SU-DHL-6 (cell line): Measurements from ENCODE around the gene ZNF280A.

ENCODE experiments used
- H2AFZ ChIP-seq: fragments of 200-600 bp; sonication (generic); 2 replicates; pipeline ENCODE4 v1.6.1; 2014; ENCODE audit warnings: low read depth, mild to moderate bottlenecking, moderate library complexity, mixed read lengths, antibody characterized with exemption, low read length; ENCODE audit not compliant: severe bottlenecking
- H3F3A ChIP-seq: fragments of 200-600 bp; shearing (Covaris generic); 2 replicates; pipeline ENCODE4 v1.6.0; 2016; ENCODE audit warnings: antibody characterized with exemption, mild to moderate bottlenecking; ENCODE audit not compliant: insufficient read depth
- H3K27ac ChIP-seq: fragments of 200-600 bp; sonication (generic); 2 replicates; pipeline ENCODE4 v1.5.1; 2016; ENCODE audit warnings: low read depth, mild to moderate bottlenecking, low read length, moderate library complexity, mixed read lengths
- H3K27me3 ChIP-seq: fragments of 200-600 bp; sonication (generic), shearing (Covaris generic); 2 replicates; pipeline ENCODE4 v1.6.0; 2014; ENCODE audit warnings: mild to moderate bottlenecking, low read length
- H3K36me3 ChIP-seq: fragments of 200-600 bp; sonication (generic); 2 replicates; pipeline ENCODE4 v1.6.1; 2014; ENCODE audit warnings: mild to moderate bottlenecking, low read length, mixed read lengths
- H3K4me2 ChIP-seq: fragments of 300-600, 200-600 bp; shearing (Covaris generic), sonication (generic); 2 replicates; pipeline ENCODE4 v1.6.0; 2014; ENCODE audit warnings: low read length, low read depth, mild to moderate bottlenecking; ENCODE audit not compliant: poor library complexity, severe bottlenecking
- H3K4me3 ChIP-seq: fragments of 200-600 bp; sonication (generic); 2 replicates; pipeline ENCODE4 v1.5.1; 2014; ENCODE audit warnings: antibody characterized with exemption, low read length, mild to moderate bottlenecking, mixed read lengths; ENCODE audit not compliant: insufficient read depth, poor library complexity, severe bottlenecking
- H3K79me2 ChIP-seq: fragments of 200-600 bp; sonication (generic); 2 replicates; pipeline ENCODE4 v1.6.1; 2014; ENCODE audit warnings: mild to moderate bottlenecking, low read length, moderate library complexity; ENCODE audit not compliant: insufficient read depth
- H3K9ac ChIP-seq: fragments of 200-600 bp; sonication (generic); 2 replicates; pipeline ENCODE4 v1.7.0; 2014; ENCODE audit warnings: mild to moderate bottlenecking, low read length
- H3K9me2 ChIP-seq: fragments of 200-600 bp; sonication (generic); replicated peaks from 2 replicates; pipeline ENCODE4 v1.6.1; 2014; ENCODE audit warnings: low read length; ENCODE audit not compliant: insufficient read depth
- H3K9me3 ChIP-seq: fragments of 200-600 bp; sonication (generic); 2 replicates; pipeline ENCODE4 v1.6.1; 2014; ENCODE audit warnings: low read length, mixed read lengths; ENCODE audit not compliant: insufficient read depth
- H4K20me1 ChIP-seq: fragments of 200-600 bp; sonication (generic); 2 replicates; pipeline ENCODE4 v1.6.1; 2014; ENCODE audit warnings: low read depth, mild to moderate bottlenecking, antibody characterized with exemption, low read length, moderate library complexity, mixed read lengths
- CTCF ChIP-seq: fragments of 200-600 bp; sonication (generic); IDR thresholded peaks from one replicate; pipeline ENCODE4 v1.5.1; 2017; ENCODE audit warnings: antibody characterized with exemption, mild to moderate bottlenecking, low read length, moderate library complexity; ENCODE audit not compliant: insufficient read depth, poor library complexity, severe bottlenecking
- EZH2phosphoT487 ChIP-seq: fragments of 200-600 bp; sonication (generic), shearing (Covaris generic); conservative IDR thresholded peaks from 2 replicates; pipeline ENCODE4 v1.6.1; 2018; ENCODE audit warnings: mild to moderate bottlenecking, antibody characterized with exemption, low read length, moderate library complexity, mixed read lengths

Gene ZNF280A

GRCh38 chr22:22520020-22520656 is at the start of gene ZNF280A:
ZNF280A (minus strand) TSS chr22:22520270; CDS start chr22:22515630, 4,640 bp downstream.
- Histone ChIP-seq H3K9ac (no peak within 1 kb of the TSS), H3K79me2 (no peaks in the 10 kb centered on the region), H3K9me3 (no peaks in the 10 kb centered on the region), H3K36me3 (no peaks in the 10 kb centered on the region), H4K20me1 (no peaks in the 10 kb centered on the region), H3K27me3 (no peaks in the 10 kb centered on the region), H3F3A (no peaks in the 10 kb centered on the region), H3K27ac (no peak within 1 kb of the TSS), H3K4me3 (no peak within 1 kb of the TSS), H3K9me2 (no peaks in the 10 kb centered on the region), H3K4me2 (no peak within 1 kb of the TSS), H2AFZ (no peak within 1 kb of the TSS)
- TF ChIP-seq EZH2phosphoT487, result no peak
- TF ChIP-seq CTCF, result no peak

- no peaks in the 10 kb centered on the region for H3K36me3 ChIP-seq
- H3F3A ChIP-seq, result no peaks in the 10 kb centered on the region
- TF ChIP-seq EZH2phosphoT487 (no peak), CTCF (no peak)
- no peak overlapping the region for H3K27ac ChIP-seq
- H3K9ac ChIP-seq, result no peak overlapping the region
- H2AFZ ChIP-seq, result no peak overlapping the region
- H3K27me3 ChIP-seq, result no peaks in the 10 kb centered on the region
- no peak overlapping the region for H3K4me2 ChIP-seq
- H3K9me2 ChIP-seq, result no peaks in the 10 kb centered on the region
- H3K9me3 ChIP-seq, result no peaks in the 10 kb centered on the region
- no peaks in the 10 kb centered on the region for H4K20me1 ChIP-seq
- no peak overlapping the region for H3K4me3 ChIP-seq
- H3K79me2 ChIP-seq, result no peaks in the 10 kb centered on the region
These were observed 49.1 kb upstream of the ZNF280A start for GRCh38 chr22:22569218-22569617.

GRCh38 chr22:22565981-22566380 is 45.9 kb upstream of the ZNF280A start:
- no peaks in the 10 kb centered on the region for H3F3A ChIP-seq
- H3K9me2 ChIP-seq, result no peaks in the 10 kb centered on the region
- H3K9me3 ChIP-seq, result no peaks in the 10 kb centered on the region
- no peak overlapping the region for H2AFZ ChIP-seq
- no peaks in the 10 kb centered on the region for H3K79me2 ChIP-seq
- no peak overlapping the region for H3K9ac ChIP-seq
- H4K20me1 ChIP-seq, result no peaks in the 10 kb centered on the region
- no peaks in the 10 kb centered on the region for H3K36me3 ChIP-seq
- no peak overlapping the region for H3K4me3 ChIP-seq
- no peaks in the 10 kb centered on the region for H3K27me3 ChIP-seq
- no peak overlapping the region for H3K4me2 ChIP-seq
- H3K27ac ChIP-seq, result no peak overlapping the region
- TF ChIP-seq CTCF, result no peak
- no peak for TF ChIP-seq EZH2phosphoT487
